ENCODE data around the gene URM1.

- TF ChIP-seq POLR2A (IDR thresholded peaks at IDR 0.05; ENCODE audit: extremely low read depth, insufficient read length) (no peak), MAX (IDR thresholded peaks at IDR 0.05; ENCODE audit: low read depth, low read length) (no peak), CTCF (IDR thresholded peaks at IDR 0.05; ENCODE audit: low read depth, low read length) (no peak)
These were observed 11.1 kb downstream of the URM1 start for GRCh38 chr9:128382261-128382660.
